Measurements from ENCODE around the gene NEUROD2. TPM values are rescaled to one million over a fixed set of nuclear protein-coding genes. Genes with fewer than 3 reads are reported as not detected.

NEUROD2 gene
- total and polyA plus RNA-seq, 10 donors: under 0.01 to 0.03 TPM; not detected in 8

- Histone ChIP-seq H3K9me3 (no peaks in the 10 kb centered on the region), H3K4me1 (peaks cover 39 to 68% (median 59%) of the 10 kb centered on the region in 6 donors)
- intact Hi-C loops (cut with DNase I; ENCODE audit: low total_unique reads): no loop called here
Measured at GRCh38 chr17:39635614-39636176, 28.0 kb upstream of the NEUROD2 start.

DNA sequence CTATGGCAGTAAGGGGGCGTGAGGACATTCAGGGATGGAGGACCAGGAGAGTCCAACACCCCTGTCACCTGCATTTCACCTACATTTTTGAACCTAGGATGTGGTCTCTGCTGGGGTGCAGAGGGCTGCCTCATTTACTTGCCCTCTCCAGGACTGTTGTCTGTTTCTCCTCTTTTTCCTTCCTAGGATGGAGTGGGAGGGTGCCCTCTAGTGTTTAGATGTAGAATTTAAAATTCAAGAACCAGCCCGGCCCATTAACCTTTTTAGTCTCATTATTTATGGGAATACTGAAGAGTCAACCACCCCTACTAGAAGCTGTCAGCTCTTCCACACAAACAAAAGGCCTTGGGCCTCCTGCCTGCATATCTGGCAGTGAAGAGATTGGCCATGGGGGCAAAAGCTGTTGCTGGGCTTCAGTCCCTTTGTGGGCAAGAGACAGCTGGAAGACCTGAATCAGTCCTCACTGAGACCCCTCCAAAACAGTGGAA, 26.7 kb upstream of the NEUROD2 start:
- WGBS, 5 donors: 40 to 52% (median 49%) methylated on average over 2 of the region's 2 CpGs
- no peaks in the 10 kb centered on the region for H3K9me3 ChIP-seq
- H3K4me1 ChIP-seq: peaks cover 27 to 66% (median 46%) of the 10 kb centered on the region in 6 donors
- intact Hi-C loops (cut with DNase I; ENCODE audit: low total_unique reads): no loop called here
- DNase-seq: no peak
- H3K4me3 ChIP-seq: no peak overlapping the region
- H3K27ac ChIP-seq: no peak overlapping the region
- H3K36me3 ChIP-seq: peaks cover 0 to under 1% (median 0%) of the 10 kb centered on the region in 6 donors
- TF ChIP-seq POLR2AphosphoS5 (IDR thresholded peaks at IDR 0.05): no peak
- TF ChIP-seq, protein P1, sequence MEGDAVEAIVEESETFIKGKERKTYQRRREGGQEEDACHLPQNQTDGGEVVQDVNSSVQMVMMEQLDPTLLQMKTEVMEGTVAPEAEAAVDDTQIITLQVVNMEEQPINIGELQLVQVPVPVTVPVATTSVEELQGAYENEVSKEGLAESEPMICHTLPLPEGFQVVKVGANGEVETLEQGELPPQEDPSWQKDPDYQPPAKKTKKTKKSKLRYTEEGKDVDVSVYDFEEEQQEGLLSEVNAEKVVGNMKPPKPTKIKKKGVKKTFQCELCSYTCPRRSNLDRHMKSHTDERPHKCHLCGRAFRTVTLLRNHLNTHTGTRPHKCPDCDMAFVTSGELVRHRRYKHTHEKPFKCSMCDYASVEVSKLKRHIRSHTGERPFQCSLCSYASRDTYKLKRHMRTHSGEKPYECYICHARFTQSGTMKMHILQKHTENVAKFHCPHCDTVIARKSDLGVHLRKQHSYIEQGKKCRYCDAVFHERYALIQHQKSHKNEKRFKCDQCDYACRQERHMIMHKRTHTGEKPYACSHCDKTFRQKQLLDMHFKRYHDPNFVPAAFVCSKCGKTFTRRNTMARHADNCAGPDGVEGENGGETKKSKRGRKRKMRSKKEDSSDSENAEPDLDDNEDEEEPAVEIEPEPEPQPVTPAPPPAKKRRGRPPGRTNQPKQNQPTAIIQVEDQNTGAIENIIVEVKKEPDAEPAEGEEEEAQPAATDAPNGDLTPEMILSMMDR (IDR thresholded peaks at IDR 0.05 in 8 of 11, conservative IDR thresholded peaks at IDR 0.05 in 3 of 11): peak in 10 of 11 experiments; percentile 31 to 76 (median 68)
- peaks cover 0 to 33% (median 0%) of the 10 kb centered on the region in 7 donors for H3K27me3 ChIP-seq (replicated peaks in 1 of 7)

More at GRCh38 chr17:39635614-39636176, 28.0 kb upstream of the NEUROD2 start:
- TF ChIP-seq, protein P1 (IDR thresholded peaks at IDR 0.05 in 8 of 11, conservative IDR thresholded peaks at IDR 0.05 in 3 of 11): no peak
- TF ChIP-seq POLR2AphosphoS5 (IDR thresholded peaks at IDR 0.05) (no peak), POLR2A (IDR thresholded peaks at IDR 0.05) (no peak)
- Histone ChIP-seq H3K27ac (peak overlapping the region in 4 of 8 donors; percentile 91 to 97 (median 94)), H3K27me3 (replicated peaks in 1 of 7) (peaks cover 0 to 20% (median 0%) of the 10 kb centered on the region in 7 donors), H3K36me3 (peaks cover 0 to 4% (median 0%) of the 10 kb centered on the region in 6 donors), H3K4me3 (peak overlapping the region in 1 of 8 donors; percentile 76)
- DNase-seq: no peak
- WGBS, 5 donors: 82 to 93% (median 85%) methylated on average over 4 to 8 of the region's 8 CpGs

DNA sequence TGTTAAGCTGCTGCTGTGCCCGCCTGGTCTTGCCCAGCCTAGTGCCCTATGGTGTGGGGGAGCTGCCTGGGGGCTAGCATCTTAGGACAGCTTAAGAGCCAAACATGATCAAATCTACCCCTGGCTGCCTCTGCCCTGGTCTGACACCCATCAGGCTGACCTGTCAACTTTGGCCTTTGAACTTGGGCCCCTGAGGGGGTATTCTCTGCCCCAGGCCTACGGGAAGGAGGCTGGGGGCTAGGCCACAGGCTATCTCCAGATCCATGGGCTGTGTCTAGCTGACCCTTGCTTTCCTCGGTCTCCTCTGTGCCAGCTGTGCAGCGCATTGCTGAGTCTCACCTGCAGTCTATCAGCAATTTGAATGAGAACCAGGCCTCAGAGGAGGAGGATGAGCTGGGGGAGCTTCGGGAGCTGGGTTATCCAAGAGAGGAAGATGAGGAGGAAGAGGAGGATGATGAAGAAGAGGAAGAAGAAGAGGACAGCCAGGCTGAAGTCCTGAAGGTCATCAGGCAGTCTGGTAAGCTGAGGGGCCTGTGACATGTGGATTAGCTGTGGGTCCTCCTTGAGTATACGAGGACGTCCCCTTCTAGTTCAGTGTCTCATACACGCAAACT, 26.0 kb upstream of the NEUROD2 start:
- Histone ChIP-seq H3K36me3 (no peaks in the 10 kb centered on the region), H3K27ac (no peak overlapping the region), H3K27me3 (replicated peaks in 1 of 7) (peaks cover 0 to 40% (median 0%) of the 10 kb centered on the region in 7 donors), H3K4me3 (no peak overlapping the region), H3K4me1 (peaks cover 21 to 62% (median 39%) of the 10 kb centered on the region in 6 donors), H3K9me3 (no peaks in the 10 kb centered on the region)
- no peak for TF ChIP-seq POLR2AphosphoS5 (IDR thresholded peaks at IDR 0.05)
- TF ChIP-seq, protein P1 (IDR thresholded peaks at IDR 0.05 in 8 of 11, conservative IDR thresholded peaks at IDR 0.05 in 3 of 11): no peak
- TF ChIP-seq POLR2A (IDR thresholded peaks at IDR 0.05): no peak
- no peak for DNase-seq
- intact Hi-C loops (cut with DNase I; ENCODE audit: low total_unique reads): no loop called here
- WGBS, 5 donors: 71 to 86% (median 76%) methylated on average over 8 of the region's 8 CpGs

All from spleen (tissue), 11 donors.